Mesendoderm (in vitro differentiated cells): ENCODE results near the gene OR10K2. TPM values are rescaled to one million over a fixed set of nuclear protein-coding genes. Genes with fewer than 3 reads are reported as not detected.
A peak's percentile ranks its signal among the peaks of the same experiment; 100 is the strongest.

ENCODE experiments used
- DNase-seq: peaks from one replicate; pipeline ENCODE4 v3.0.0; 2013
- H2AK5ac ChIP-seq: 2 replicates; pipeline ENCODE4 v1.6.1; 2013; ENCODE audit warnings: low read length, inconsistent platforms
- H2BK120ac ChIP-seq: 2 replicates; pipeline ENCODE4 v1.6.1; 2013; ENCODE audit warnings: low read depth, mild to moderate bottlenecking, low read length, moderate library complexity, mixed read lengths
- H2BK15ac ChIP-seq: replicated peaks from 2 replicates; pipeline ENCODE4 v1.6.1; 2013; ENCODE audit warnings: low read depth, mild to moderate bottlenecking, moderate library complexity
- H2BK5ac ChIP-seq: 2 replicates; pipeline ENCODE4 v1.6.1; 2013; ENCODE audit warnings: low read length, inconsistent platforms
- H3K18ac ChIP-seq: 2 replicates; pipeline ENCODE4 v1.6.1; 2013; ENCODE audit warnings: mild to moderate bottlenecking, low read length, mixed read lengths
- H3K23ac ChIP-seq: one replicate; pipeline ENCODE4 v1.6.1; 2013; ENCODE audit warnings: low read length
- H3K27ac ChIP-seq: 2 replicates; pipeline ENCODE4 v1.5.1; 2013; ENCODE audit warnings: low read depth, mild to moderate bottlenecking, inconsistent platforms, low read length, moderate library complexity
- H3K27me3 ChIP-seq: 2 replicates; pipeline ENCODE4 v1.6.1; 2013; ENCODE audit warnings: low read length, control low read depth, mild to moderate bottlenecking, inconsistent platforms; ENCODE audit not compliant: insufficient read depth, poor library complexity
- H3K36me3 ChIP-seq: 2 replicates; pipeline ENCODE4 v1.6.1; 2013; ENCODE audit warnings: low read length, inconsistent platforms; ENCODE audit not compliant: control insufficient read depth, insufficient read depth
- H3K4ac ChIP-seq: one replicate; pipeline ENCODE4 v1.6.1; 2013; ENCODE audit warnings: low read depth, mild to moderate bottlenecking, low read length, moderate library complexity
- H3K4me1 ChIP-seq: 2 replicates; pipeline ENCODE4 v1.6.1; 2013; ENCODE audit warnings: low read depth, low read length, inconsistent platforms; ENCODE audit not compliant: control insufficient read depth
- H3K4me2 ChIP-seq: 2 replicates; pipeline ENCODE4 v1.6.1; 2013; ENCODE audit warnings: low read length
- H3K4me3 ChIP-seq: 2 replicates; pipeline ENCODE4 v1.5.1; 2013; ENCODE audit warnings: mild to moderate bottlenecking, low read length
- H3K56ac ChIP-seq: one replicate; pipeline ENCODE4 v1.6.1; 2013; ENCODE audit warnings: low read length
- H3K79me1 ChIP-seq: 2 replicates; pipeline ENCODE4 v1.6.1; 2013; ENCODE audit warnings: low read length, inconsistent platforms
- H3K79me2 ChIP-seq: 2 replicates; pipeline ENCODE4 v1.6.1; 2013; ENCODE audit warnings: mild to moderate bottlenecking, low read length; ENCODE audit not compliant: control insufficient read depth, insufficient read depth
- H3K9ac ChIP-seq: 2 replicates; pipeline ENCODE4 v1.6.1; 2013; ENCODE audit warnings: low read length, inconsistent platforms
- H4K5ac ChIP-seq: one replicate; pipeline ENCODE4 v1.6.1; 2013; ENCODE audit warnings: low read length
- H4K8ac ChIP-seq: one replicate; pipeline ENCODE4 v1.6.1; 2013; ENCODE audit warnings: low read depth, mild to moderate bottlenecking, control low read depth, low read length, moderate library complexity
- WGBS: extraction: QIAGEN DNeasy Blood & Tissue Kit; methylation state at CpG from one replicate; pipeline ENCODE4 v1.1.7; 2013; ENCODE audit warnings: low lambda C conversion rate, missing lambda C conversion rate; ENCODE audit not compliant: insufficient coverage; ENCODE audit errors: extremely low coverage; 5-methylcytosine and 5-hydroxymethylcytosine counted together
- polyA plus RNA-seq, 2 experiments: library from polyadenylated mRNA; stranded (reverse); fragments of 200-250 nt; gene quantifications; one replicate each; pipeline ENCODE4 v1.2.3, GENCODE V29; 2013

OR10K2 gene
- not detected for polyA plus RNA-seq (2013, experiment 1 of 2)
- polyA plus RNA-seq (2013, experiment 2 of 2) = not detected

- no peak within 1 kb of the TSS for H3K23ac ChIP-seq
- H4K8ac ChIP-seq = no peak within 1 kb of the TSS
- no peak within 1 kb of the TSS for H3K56ac ChIP-seq
- H3K18ac ChIP-seq = no peak within 1 kb of the TSS
- no CpG with 5 or more reads among the region's 1 CpG for WGBS
- no peak within 1 kb of the TSS for H4K5ac ChIP-seq
- H3K27ac ChIP-seq = no peak within 1 kb of the TSS
- H3K79me2 ChIP-seq = no peaks in the 10 kb centered on the region
- H3K4me2 ChIP-seq = no peak within 1 kb of the TSS
- no peaks in the 10 kb centered on the region for H3K36me3 ChIP-seq
- H3K4me3 ChIP-seq = no peak within 1 kb of the TSS
- no peak within 1 kb of the TSS for H3K4ac ChIP-seq
- no peaks in the 10 kb centered on the region for H3K4me1 ChIP-seq
- H2AK5ac ChIP-seq = no peak within 1 kb of the TSS
- no peak within 1 kb of the TSS for H2BK15ac ChIP-seq
- no peak for DNase-seq
- no peak within 1 kb of the TSS for H2BK120ac ChIP-seq
- H2BK5ac ChIP-seq = no peak within 1 kb of the TSS
- H3K27me3 ChIP-seq = no peaks in the 10 kb centered on the region
- no peaks in the 10 kb centered on the region for H3K79me1 ChIP-seq
- H3K9ac ChIP-seq = no peak within 1 kb of the TSS
Measured at GRCh38 chr1:158426137-158426536, at the start of gene OR10K2. TSS of gene OR10K2 (minus strand) at chr1:158426237. CDS start at chr1:158420866, 5,371 bp downstream.

GRCh38 chr1:158471920-158472319, 45.9 kb upstream of the OR10K2 start, which contains the start of gene OR10R2:
TSS of gene OR10R2 (plus strand) at chr1:158472220. CDS start at chr1:158472326, 106 bp downstream.
- H3K27me3 ChIP-seq = no peaks in the 10 kb centered on the region

GRCh38 chr1:158461534-158461933, 35.5 kb upstream of the OR10K2 start, which contains the start of gene OR10K1:
TSS of gene OR10K1 (plus strand) at chr1:158461834. CDS start at chr1:158465562, 3,728 bp downstream.
- no peak within 1 kb of the TSS for H3K4me3 ChIP-seq
- no peak within 1 kb of the TSS for H2BK120ac ChIP-seq
- WGBS = no CpG with 5 or more reads among the region's 2 CpGs
- H3K4me1 ChIP-seq = no peaks in the 10 kb centered on the region
- H3K4me2 ChIP-seq = no peak within 1 kb of the TSS
- H3K18ac ChIP-seq = no peak within 1 kb of the TSS
- H3K27me3 ChIP-seq = no peaks in the 10 kb centered on the region
- H2BK5ac ChIP-seq = no peak within 1 kb of the TSS
- no peak for DNase-seq
- H3K23ac ChIP-seq = no peak within 1 kb of the TSS
- H3K9ac ChIP-seq = no peak within 1 kb of the TSS
- no peaks in the 10 kb centered on the region for H3K79me1 ChIP-seq
- H3K27ac ChIP-seq = no peak within 1 kb of the TSS
- H4K8ac ChIP-seq = no peak within 1 kb of the TSS
- H2BK15ac ChIP-seq = no peak within 1 kb of the TSS
- no peak within 1 kb of the TSS for H2AK5ac ChIP-seq
- no peak within 1 kb of the TSS for H3K4ac ChIP-seq
- H3K36me3 ChIP-seq = no peaks in the 10 kb centered on the region
- no peaks in the 10 kb centered on the region for H3K79me2 ChIP-seq
- no peak within 1 kb of the TSS for H3K56ac ChIP-seq
- no peak within 1 kb of the TSS for H4K5ac ChIP-seq

More at GRCh38 chr1:158471920-158472319, 45.9 kb upstream of the OR10K2 start, which contains the start of gene OR10R2:
- no peak within 1 kb of the TSS for H3K23ac ChIP-seq
- H2AK5ac ChIP-seq = no peak within 1 kb of the TSS
- H2BK5ac ChIP-seq = no peak within 1 kb of the TSS
- H3K4me3 ChIP-seq = no peak within 1 kb of the TSS
- H3K27ac ChIP-seq = no peak within 1 kb of the TSS
- no peaks in the 10 kb centered on the region for H3K79me2 ChIP-seq
- H2BK15ac ChIP-seq = no peak within 1 kb of the TSS
- H3K4me2 ChIP-seq = no peak within 1 kb of the TSS
- H3K36me3 ChIP-seq = no peaks in the 10 kb centered on the region
- DNase-seq = peak; percentile 3
- no peak within 1 kb of the TSS for H3K4ac ChIP-seq
- no peaks in the 10 kb centered on the region for H3K4me1 ChIP-seq
- H2BK120ac ChIP-seq = no peak within 1 kb of the TSS
- H4K5ac ChIP-seq = no peak within 1 kb of the TSS
- no peak within 1 kb of the TSS for H3K9ac ChIP-seq
- no peaks in the 10 kb centered on the region for H3K79me1 ChIP-seq
- no peak within 1 kb of the TSS for H4K8ac ChIP-seq
- no peak within 1 kb of the TSS for H3K56ac ChIP-seq
- H3K18ac ChIP-seq = no peak within 1 kb of the TSS

- no peaks in the 10 kb centered on the region for H3K36me3 ChIP-seq
- H4K8ac ChIP-seq = no peak overlapping the region
- no peak overlapping the region for H3K56ac ChIP-seq
- no peak overlapping the region for H2BK15ac ChIP-seq
- no peak overlapping the region for H3K9ac ChIP-seq
- no peak overlapping the region for H4K5ac ChIP-seq
- H2BK5ac ChIP-seq = no peak overlapping the region
- no peaks in the 10 kb centered on the region for H3K79me1 ChIP-seq
- H2BK120ac ChIP-seq = no peak overlapping the region
- H3K79me2 ChIP-seq = no peaks in the 10 kb centered on the region
- no peak overlapping the region for H3K18ac ChIP-seq
- peak; percentile 5 for DNase-seq
- H3K4me2 ChIP-seq = no peak overlapping the region
- no peak overlapping the region for H2AK5ac ChIP-seq
- H3K23ac ChIP-seq = no peak overlapping the region
- no peaks in the 10 kb centered on the region for H3K27me3 ChIP-seq
- no peak overlapping the region for H3K4ac ChIP-seq
- no peak overlapping the region for H3K4me3 ChIP-seq
- no peaks in the 10 kb centered on the region for H3K4me1 ChIP-seq
- H3K27ac ChIP-seq = no peak overlapping the region
Measured at GRCh38 chr1:158458263-158458662, 32.2 kb upstream of the OR10K2 start.

GRCh38 chr1:158457246-158457645, 31.2 kb upstream of the OR10K2 start:
- H2BK5ac ChIP-seq = no peak overlapping the region
- no peaks in the 10 kb centered on the region for H3K36me3 ChIP-seq
- no peak overlapping the region for H3K4me3 ChIP-seq
- H3K4me1 ChIP-seq = no peaks in the 10 kb centered on the region
- H3K23ac ChIP-seq = no peak overlapping the region
- H3K4ac ChIP-seq = no peak overlapping the region
- H4K8ac ChIP-seq = no peak overlapping the region
- H2BK15ac ChIP-seq = no peak overlapping the region
- H3K79me2 ChIP-seq = no peaks in the 10 kb centered on the region
- H3K56ac ChIP-seq = no peak overlapping the region
- H3K9ac ChIP-seq = no peak overlapping the region
- H2BK120ac ChIP-seq = no peak overlapping the region
- no peak overlapping the region for H3K4me2 ChIP-seq
- no peak overlapping the region for H4K5ac ChIP-seq
- H3K27ac ChIP-seq = no peak overlapping the region
- no peak overlapping the region for H3K18ac ChIP-seq
- no peaks in the 10 kb centered on the region for H3K79me1 ChIP-seq
- no peaks in the 10 kb centered on the region for H3K27me3 ChIP-seq
- no peak overlapping the region for H2AK5ac ChIP-seq
- no peak for DNase-seq

- Histone ChIP-seq H3K4me1 (no peaks in the 10 kb centered on the region), H3K79me2 (no peaks in the 10 kb centered on the region), H2BK120ac (no peak overlapping the region), H2AK5ac (no peak overlapping the region), H3K36me3 (no peaks in the 10 kb centered on the region), H3K4ac (no peak overlapping the region), H3K4me3 (no peak overlapping the region), H3K79me1 (no peaks in the 10 kb centered on the region), H3K23ac (no peak overlapping the region), H3K18ac (no peak overlapping the region), H3K56ac (no peak overlapping the region), H4K8ac (no peak overlapping the region), H3K4me2 (no peak overlapping the region), H3K9ac (no peak overlapping the region), H2BK15ac (no peak overlapping the region), H3K27ac (no peak overlapping the region), H4K5ac (no peak overlapping the region), H3K27me3 (no peaks in the 10 kb centered on the region), H2BK5ac (no peak overlapping the region)
- no CpG with 5 or more reads among the region's 1 CpG for WGBS
- DNase-seq = no peak
Measured at GRCh38 chr1:158454537-158454936, 28.5 kb upstream of the OR10K2 start.
